A204.1 (cell line): ENCODE results near the gene LAMA2.

Source experiments
- FAIRE-seq: peaks from 2 replicates; lab custom pipeline; 2012; peaks lifted over from hg19 to GRCh38; lab: Jason Lieb, UNC

The LAMA2 gene

GRCh38 chr6:129184324-129184723 is 301.4 kb downstream of the LAMA2 start:
- FAIRE-seq, result no peak

- FAIRE-seq, result no peak
These were observed 301.9 kb downstream of the LAMA2 start for GRCh38 chr6:129184808-129185366.

GRCh38 chr6:129186988-129187387 is 304.1 kb downstream of the LAMA2 start:
- no peak for FAIRE-seq

GRCh38 chr6:129188306-129188705 is 305.4 kb downstream of the LAMA2 start:
- FAIRE-seq, result no peak

GRCh38 chr6:129188795-129189194 is 305.9 kb downstream of the LAMA2 start:
- FAIRE-seq, result no peak

GRCh38 chr6:129189266-129189665 is 306.3 kb downstream of the LAMA2 start:
- no peak for FAIRE-seq

- FAIRE-seq, result no peak
These were observed 308.3 kb downstream of the LAMA2 start for GRCh38 chr6:129191235-129191634.

- peak; percentile 23 for FAIRE-seq
These were observed 309.6 kb downstream of the LAMA2 start for GRCh38 chr6:129192458-129192989.

- no peak for FAIRE-seq
These were observed 311.5 kb downstream of the LAMA2 start for GRCh38 chr6:129194306-129194941.

- no peak for FAIRE-seq
These were observed 312.2 kb downstream of the LAMA2 start for GRCh38 chr6:129195161-129195560.

GRCh38 chr6:129195643-129196042 is 312.7 kb downstream of the LAMA2 start:
- FAIRE-seq, result no peak

GRCh38 chr6:129197154-129197553 is 314.2 kb downstream of the LAMA2 start:
- no peak for FAIRE-seq

GRCh38 chr6:129200151-129200550 is 317.2 kb downstream of the LAMA2 start:
- FAIRE-seq, result peak; percentile 70

- FAIRE-seq, result no peak
These were observed 320.4 kb downstream of the LAMA2 start for GRCh38 chr6:129203190-129203900.

GRCh38 chr6:129206821-129207220 is 323.9 kb downstream of the LAMA2 start:
- FAIRE-seq, result no peak

GRCh38 chr6:129207832-129208231 is 324.9 kb downstream of the LAMA2 start:
- FAIRE-seq, result no peak

- no peak for FAIRE-seq
These were observed 325.6 kb downstream of the LAMA2 start for GRCh38 chr6:129208415-129209034.

- FAIRE-seq, result no peak
These were observed 326.4 kb downstream of the LAMA2 start for GRCh38 chr6:129209355-129209754.

GRCh38 chr6:129210684-129211083 is 327.7 kb downstream of the LAMA2 start:
- FAIRE-seq, result no peak

- FAIRE-seq, result no peak
These were observed 328.7 kb downstream of the LAMA2 start for GRCh38 chr6:129211626-129212025.

- FAIRE-seq, result no peak
These were observed 329.1 kb downstream of the LAMA2 start for GRCh38 chr6:129212081-129212480.

GRCh38 chr6:129215246-129215645 is 332.3 kb downstream of the LAMA2 start:
- no peak for FAIRE-seq

- no peak for FAIRE-seq
These were observed 333.1 kb downstream of the LAMA2 start for GRCh38 chr6:129215916-129216520.
